ENCODE measurements around the gene LUZP2. TPM values are rescaled to one million over a fixed set of nuclear protein-coding genes. Genes with fewer than 3 reads are reported as not detected.

The LUZP2 gene
- total RNA-seq, result 1 to 10 TPM; 3.2 to 5.2 TPM
- long read RNA-seq, partial matches to known transcripts, result 0 of 1 reads
- long read RNA-seq, other reads (novel, unspliced or antisense), result 1 of 1 reads

- ATAC-seq (peak; percentile 68), DNase-seq (peak in 1 of 2 donors; percentile 7)
- intact Hi-C loops (cut with DNase I, micrococcal nuclease), result no loop called here
Observed at GRCh38 chr11:24496736-24497725, at the start of gene LUZP2. Gene LUZP2, plus strand, starts transcription at chr11:24497053.

GRCh38 chr11:24453129-24453718 lies 43.6 kb upstream of the LUZP2 start:
- intact Hi-C loops (cut with DNase I, micrococcal nuclease), result no loop called here
- ATAC-seq (no peak), DNase-seq (no peak)

DNA sequence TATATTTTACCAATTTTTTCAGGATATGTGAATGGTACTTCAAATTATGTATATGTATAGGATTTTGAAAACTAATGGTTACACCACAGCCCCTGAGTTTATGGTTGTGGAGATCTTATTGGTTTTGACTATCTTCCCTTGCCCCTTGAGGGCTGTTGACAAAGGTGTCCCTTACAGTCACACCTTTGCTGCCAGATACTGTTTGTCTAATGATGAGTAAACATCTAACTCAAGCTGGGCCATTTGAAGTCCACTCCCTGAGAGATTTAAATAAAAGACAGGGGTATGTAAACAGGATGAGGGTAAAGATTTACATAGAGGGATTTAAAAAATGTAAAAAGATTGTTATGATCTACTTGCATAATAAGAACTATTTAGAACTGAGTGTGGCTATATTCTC lies 38.9 kb upstream of the LUZP2 start:
- intact Hi-C loops (cut with DNase I, micrococcal nuclease), result no loop called here
- ATAC-seq (no peak), DNase-seq (no peak)

DNA sequence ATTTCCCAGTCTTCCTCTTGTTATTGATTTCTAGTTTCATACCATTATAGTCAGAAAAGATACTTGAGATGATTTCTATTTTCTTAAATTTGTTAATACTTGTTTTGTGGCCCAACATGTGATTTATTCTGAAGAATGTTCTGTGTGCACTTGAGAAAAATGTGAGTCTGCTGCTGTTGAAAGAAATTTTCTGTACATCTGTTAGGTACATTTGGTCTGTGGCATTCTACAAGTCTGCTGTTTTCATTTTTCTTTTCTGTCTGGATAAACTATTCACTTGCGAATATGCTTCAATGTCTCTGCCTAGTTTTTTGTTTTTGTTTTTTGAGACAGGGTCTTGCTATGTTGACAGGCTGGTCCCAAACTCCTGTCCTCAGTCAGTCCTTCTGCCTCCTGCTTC lies 26.4 kb upstream of the LUZP2 start:
- intact Hi-C loops (cut with DNase I, micrococcal nuclease), result no loop called here
- no peak for ATAC-seq
- no peak for DNase-seq

- intact Hi-C loops (cut with DNase I, micrococcal nuclease), result no loop called here
- ATAC-seq, result no peak
- DNase-seq, result no peak
Observed at GRCh38 chr11:24471084-24471483, 25.8 kb upstream of the LUZP2 start.

DNA sequence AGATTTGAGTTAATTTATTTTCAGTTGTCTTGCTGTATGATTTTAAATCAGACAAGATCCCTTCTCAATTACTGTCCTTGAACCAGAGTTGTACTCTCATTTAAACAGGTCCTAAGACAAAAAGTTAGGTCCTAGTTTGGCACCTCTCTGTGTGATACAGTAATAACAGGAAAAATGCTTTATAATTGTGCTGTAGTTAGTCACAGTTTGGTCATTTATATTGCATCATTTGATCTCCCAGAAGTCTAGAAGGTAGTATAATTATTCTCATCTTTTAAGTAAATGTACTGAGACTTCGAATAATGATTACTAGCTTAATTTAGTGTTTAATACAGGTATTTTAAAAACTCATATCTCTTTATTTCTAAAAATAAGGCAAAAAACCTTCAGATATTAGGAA lies 18.1 kb upstream of the LUZP2 start:
- no peak for ATAC-seq
- intact Hi-C loops (cut with DNase I, micrococcal nuclease), result no loop called here
- DNase-seq, result no peak

- intact Hi-C loops (cut with DNase I, micrococcal nuclease), result no loop called here
- DNase-seq (no peak), ATAC-seq (no peak)
Observed at GRCh38 chr11:24489477-24489876, 7.4 kb upstream of the LUZP2 start.

DNA sequence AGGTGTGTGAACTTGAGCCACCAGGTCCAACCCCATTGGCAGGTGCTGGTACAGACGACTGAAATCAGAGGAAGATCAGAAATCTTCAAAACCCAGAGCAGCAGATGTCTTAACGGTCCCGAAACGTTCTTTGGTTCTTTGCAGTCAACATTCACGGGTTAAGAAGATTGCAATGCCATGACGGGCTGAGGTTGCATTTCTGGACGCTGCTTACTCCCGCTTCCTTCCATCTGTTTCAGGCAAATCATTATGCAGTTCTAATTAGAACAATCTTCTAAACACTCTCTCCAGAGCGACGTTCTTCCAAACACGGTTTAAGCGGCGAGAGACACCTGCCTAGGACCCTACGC lies 492 bp upstream of the LUZP2 start:
- intact Hi-C loops (cut with DNase I, micrococcal nuclease), result no loop called here
- no peak for DNase-seq
- ATAC-seq, result no peak

GRCh38 chr11:24497831-24498230 lies 978 bp downstream of the LUZP2 start:
- intact Hi-C loops (cut with DNase I, micrococcal nuclease), result no loop called here
- DNase-seq (no peak), ATAC-seq (no peak)

DNA sequence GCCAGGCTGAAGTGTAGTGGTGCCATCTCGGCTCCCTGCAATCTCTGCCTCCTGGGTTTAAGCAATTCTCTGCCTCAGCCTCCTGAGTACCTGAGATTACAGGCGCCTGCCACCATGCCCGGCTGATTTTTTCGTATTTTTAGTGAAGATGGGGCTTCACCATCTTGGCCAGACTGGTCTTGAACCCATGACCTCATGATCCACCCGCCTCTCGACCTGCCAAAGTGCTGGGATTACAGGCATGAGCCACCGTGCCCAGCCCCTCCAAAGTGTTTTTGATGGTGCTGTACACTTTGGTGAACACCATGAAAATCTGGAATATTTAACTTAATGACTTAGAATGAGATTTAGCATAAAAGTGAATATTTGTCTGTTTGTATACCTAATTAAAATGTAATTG lies 5.6 kb downstream of the LUZP2 start:
- intact Hi-C loops (cut with DNase I, micrococcal nuclease), result no loop called here
- DNase-seq (no peak), ATAC-seq (no peak)

DNA sequence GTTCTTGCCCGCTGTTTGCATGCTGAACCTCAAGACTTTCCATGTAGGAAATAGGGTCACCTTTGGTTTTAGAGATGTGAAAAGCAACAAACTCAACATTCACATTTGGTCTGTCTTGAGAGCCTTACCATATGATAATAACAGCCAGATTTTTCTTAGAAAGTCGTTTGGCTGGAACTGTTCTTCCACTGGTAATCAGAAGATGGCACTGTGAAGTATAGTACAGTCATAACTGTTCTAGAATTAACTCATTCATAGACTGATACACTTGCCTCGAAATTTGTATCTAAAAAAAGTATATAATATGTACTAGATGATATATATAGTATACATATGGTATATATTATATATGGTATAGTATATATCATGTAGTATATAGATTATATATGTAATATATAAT lies 12.3 kb downstream of the LUZP2 start:
- DNase-seq (no peak), ATAC-seq (no peak)
- intact Hi-C loops (cut with DNase I, micrococcal nuclease), result no loop called here

GRCh38 chr11:24511511-24511910 lies 14.7 kb downstream of the LUZP2 start:
- DNase-seq (no peak), ATAC-seq (peak; percentile 44)
- intact Hi-C loops (cut with DNase I, micrococcal nuclease), result no loop called here

GRCh38 chr11:24513479-24514218 lies 16.8 kb downstream of the LUZP2 start:
- intact Hi-C loops (cut with DNase I, micrococcal nuclease), result no loop called here
- DNase-seq (no peak), ATAC-seq (no peak)

- ATAC-seq, result no peak
- no peak for DNase-seq
- intact Hi-C loops (cut with DNase I, micrococcal nuclease), result no loop called here
Observed at GRCh38 chr11:24514219-24514594, 17.4 kb downstream of the LUZP2 start.

DNA sequence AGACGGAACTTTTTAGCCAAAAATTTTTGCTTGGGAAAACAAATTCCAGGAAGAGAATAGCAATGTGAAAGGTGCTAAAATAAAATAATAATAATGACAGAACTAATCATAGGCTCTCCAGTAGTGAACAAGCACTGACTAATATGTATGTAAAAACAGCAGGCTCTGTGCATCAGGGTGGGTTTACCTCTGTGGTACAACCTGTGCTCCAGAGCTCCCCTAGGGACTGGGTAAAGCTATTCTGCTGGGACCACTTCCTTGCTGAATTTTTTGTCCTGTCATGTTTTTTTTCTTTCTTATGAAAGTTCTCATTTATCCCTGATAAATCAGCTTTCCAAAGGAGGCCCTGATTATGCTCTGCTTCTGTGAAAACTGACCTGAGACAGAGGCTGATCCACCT lies 18.8 kb downstream of the LUZP2 start:
- ATAC-seq, result no peak
- intact Hi-C loops (cut with DNase I, micrococcal nuclease), result no loop called here
- no peak for DNase-seq

DNA sequence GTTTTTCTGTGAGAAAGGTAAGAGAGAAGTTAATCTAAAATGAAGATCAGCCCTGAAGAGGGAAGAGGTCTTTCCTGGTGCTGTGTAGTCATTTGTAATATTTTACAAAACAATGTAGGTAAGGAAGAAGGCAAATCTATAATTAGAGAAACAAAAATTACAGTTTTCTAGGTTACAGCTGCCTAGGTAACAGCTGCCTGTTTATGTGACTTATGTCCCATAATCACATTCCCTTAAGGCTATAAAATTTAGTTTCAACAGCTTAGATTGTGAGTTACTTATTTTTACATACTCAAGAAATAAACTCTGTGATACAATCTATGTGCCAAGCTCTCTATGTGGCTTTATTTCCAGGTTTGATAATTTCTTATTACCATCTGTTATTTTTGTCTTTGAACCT lies 19.8 kb downstream of the LUZP2 start:
- peak; percentile 63 for ATAC-seq

DNA sequence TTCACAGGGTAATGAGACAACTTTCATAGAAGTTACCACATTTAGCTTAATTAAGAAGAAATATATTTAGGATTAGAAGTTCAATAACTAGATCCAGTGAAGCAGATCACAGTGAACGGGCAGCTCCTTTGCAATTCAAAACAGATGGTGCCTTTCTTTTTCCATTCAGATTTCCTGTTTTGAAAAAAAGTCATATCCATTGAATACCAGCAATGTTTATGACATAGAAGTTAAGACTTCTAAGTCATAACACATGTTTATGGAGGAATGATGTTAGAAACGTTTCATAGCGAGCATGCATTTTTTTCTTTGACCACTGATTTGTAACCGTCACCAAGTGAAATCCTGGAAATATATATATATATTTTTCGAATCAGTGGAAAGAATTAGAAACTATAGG lies 24.7 kb downstream of the LUZP2 start:
- DNase-seq (no peak), ATAC-seq (no peak)
- intact Hi-C loops (cut with DNase I, micrococcal nuclease), result no loop called here

More for the DNA sequence above, 19.8 kb downstream of the LUZP2 start:
- intact Hi-C loops (cut with DNase I, micrococcal nuclease), result no loop called here
- no peak for DNase-seq

DNA sequence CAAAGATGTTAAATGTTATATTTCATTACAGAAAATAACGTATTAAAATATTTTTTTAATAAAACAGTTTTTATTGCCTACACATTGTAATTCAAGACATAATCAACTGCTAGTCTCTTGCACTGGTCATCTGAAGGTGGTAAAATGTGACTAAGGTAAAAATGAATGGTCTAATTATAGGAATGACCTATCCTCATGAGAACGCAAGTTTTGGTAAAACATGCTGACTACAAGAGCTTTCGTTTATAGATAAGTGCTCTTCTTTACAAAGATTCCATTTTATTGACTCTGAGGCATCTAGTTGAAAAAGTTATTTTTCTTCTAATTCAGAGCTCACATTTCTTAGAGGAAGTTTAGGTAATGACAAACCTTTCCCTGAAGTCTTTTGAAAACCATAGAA lies 27.3 kb downstream of the LUZP2 start:
- DNase-seq (no peak), ATAC-seq (no peak)
- intact Hi-C loops (cut with DNase I, micrococcal nuclease), result no loop called here

DNA sequence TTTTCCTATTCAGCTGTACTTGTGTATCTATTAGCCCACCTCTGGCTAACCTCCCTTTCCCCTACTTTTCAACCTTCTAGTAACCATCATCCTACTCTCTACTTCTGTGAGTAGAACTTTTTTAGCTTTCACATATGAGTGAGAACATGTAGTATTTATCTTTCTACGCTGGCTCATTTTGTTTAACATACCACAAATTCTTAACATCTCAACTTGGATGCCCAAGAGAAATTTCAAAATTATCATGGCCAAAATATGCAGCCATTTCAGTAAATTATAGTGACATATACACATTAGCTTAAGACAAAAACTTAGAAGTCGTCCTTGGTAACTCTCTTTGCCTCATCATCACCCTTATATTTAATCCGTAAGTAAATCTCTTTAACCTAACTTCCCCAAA lies 34.7 kb downstream of the LUZP2 start:
- intact Hi-C loops (cut with DNase I, micrococcal nuclease), result no loop called here
- ATAC-seq (no peak), DNase-seq (no peak)

GRCh38 chr11:24543771-24544170 lies 46.9 kb downstream of the LUZP2 start:
- intact Hi-C loops (cut with DNase I, micrococcal nuclease), result no loop called here
- no peak for ATAC-seq

More at GRCh38 chr11:24543771-24544170, 46.9 kb downstream of the LUZP2 start:
- no peak for DNase-seq

Measured in left colon (tissue), 2 donors.